GM12878 (cell line): ENCODE results near the gene GSTA4. TPM values are rescaled to one million over a fixed set of nuclear protein-coding genes. Genes with fewer than 3 reads are reported as not detected.

Source experiments
- CREB1 ChIP-seq: IDR thresholded peaks from 2 replicates; pipeline ENCODE4 v1.6.1; 2012; ENCODE audit warnings: low read depth, mild to moderate bottlenecking, inconsistent platforms
- EED ChIP-seq: sonication (generic); IDR thresholded peaks from 2 replicates; pipeline ENCODE4 v1.6.1; 2016; ENCODE audit warnings: antibody characterized with exemption, low read depth
- FOXM1 ChIP-seq: IDR thresholded peaks from 2 replicates; pipeline ENCODE4 v1.6.1; 2012; ENCODE audit warnings: low read depth, mild to moderate bottlenecking, inconsistent platforms, low read length, moderate library complexity
- IKZF2 ChIP-seq, 2 experiments: fragments of 450-650 bp; IDR thresholded peaks; 2 replicates each; pipeline ENCODE4 v1.6.1; 2017; ENCODE audit warnings: mild to moderate bottlenecking in 2 of 2, moderate library complexity in 2 of 2
- IRF5 ChIP-seq: fragments of 450-650 bp; IDR thresholded peaks from 2 replicates; pipeline ENCODE4 v1.6.1; 2017; ENCODE audit warnings: borderline replicate concordance
- MEF2A ChIP-seq: IDR thresholded peaks from 2 replicates; pipeline ENCODE4 v1.6.1; 2011; ENCODE audit warnings: low read depth, mild to moderate bottlenecking, low read length, moderate library complexity; ENCODE audit not compliant: insufficient read depth
- MEF2B ChIP-seq: fragments of 450-650 bp; IDR thresholded peaks from 2 replicates; pipeline ENCODE4 v1.6.1; 2018; ENCODE audit warnings: mild to moderate bottlenecking, moderate library complexity; ENCODE audit not compliant: partially characterized antibody, poor library complexity, severe bottlenecking
- MTA2 ChIP-seq: fragments of 450-650 bp; IDR thresholded peaks from 2 replicates; pipeline ENCODE4 v1.6.1; 2016; ENCODE audit warnings: low read depth, mild to moderate bottlenecking, moderate library complexity
- MYC ChIP-seq: IDR thresholded peaks from 2 replicates; pipeline ENCODE4 v1.6.1; 2011; ENCODE audit warnings: mild to moderate bottlenecking, low read length, moderate library complexity, inconsistent platforms; ENCODE audit not compliant: insufficient read depth, insufficient replicate concordance, insufficient read length, severe bottlenecking
- NRF1 ChIP-seq: conservative IDR thresholded peaks from 2 replicates; pipeline ENCODE4 v1.6.1; 2011; ENCODE audit warnings: mild to moderate bottlenecking, low read depth, low read length, improper control_type of control experiment
- SIN3A ChIP-seq: IDR thresholded peaks from 2 replicates; pipeline ENCODE4 v1.6.1; 2012; ENCODE audit warnings: low read depth, low read length, improper control_type of control experiment
- SKIL ChIP-seq: fragments of 450-650 bp; IDR thresholded peaks from 2 replicates; pipeline ENCODE4 v1.6.1; 2017; ENCODE audit warnings: mild to moderate bottlenecking, low read depth, inconsistent platforms; ENCODE audit not compliant: poor library complexity, severe bottlenecking
- SMAD1 ChIP-seq: fragments of 450-650 bp; IDR thresholded peaks from 2 replicates; pipeline ENCODE4 v1.6.1; 2018; ENCODE audit warnings: mild to moderate bottlenecking, low read depth; ENCODE audit not compliant: partially characterized antibody
- SREBF1 ChIP-seq: IDR thresholded peaks from 2 replicates; pipeline ENCODE4 v1.6.1; 2012; ENCODE audit warnings: mild to moderate bottlenecking, low read length
- TCF3 ChIP-seq: IDR thresholded peaks from 2 replicates; pipeline ENCODE4 v1.6.1; 2012; ENCODE audit warnings: low read depth, mild to moderate bottlenecking, low read length, borderline replicate concordance; ENCODE audit not compliant: insufficient read depth
- ZNF207 ChIP-seq: fragments of 450-650 bp; IDR thresholded peaks from 2 replicates; pipeline ENCODE4 v1.6.1; 2014; ENCODE audit warnings: antibody characterized with exemption, mild to moderate bottlenecking, borderline replicate concordance
- ZNF687 ChIP-seq: fragments of 450-650 bp; IDR thresholded peaks from 2 replicates; pipeline ENCODE4 v1.6.1; 2017; ENCODE audit warnings: mild to moderate bottlenecking, moderate library complexity
- polyA plus RNA-seq, 11 experiments: library from polyadenylated mRNA; depleted of rRNA in 4 of 11; unstranded in 6 of 11; stranded (reverse) in 5 of 11; fragments of >200 nt; fragmentation: Nextera tagmentation in 4 of 11; fragmentation: Illumina TruSeq in 1 of 11; extraction: Ambion mirVana in 4 of 11; extraction: Trizol in 1 of 11; gene quantifications; 1 replicate in 1 of 11; 2 replicates in 10 of 11; pipeline versions ENCODE4 v1.2.1 to v1.2.3, GENCODE V29; 2011 to 2016; ENCODE audit warnings: inconsistent platforms in 2 of 11, missing spikeins in 2 of 11, low read depth in 1 of 11
- total RNA-seq, 4 experiments: library from RNA; depleted of rRNA in 3 of 4; stranded (reverse); fragments of >200 nt in 3 of 4; fragmentation: Illumina TruSeq in 1 of 4; extraction: Trizol in 1 of 4; gene quantifications; 2 replicates each; pipeline versions ENCODE4 v1.2.1 to v1.2.3, GENCODE V29; 2013 to 2021
- TF ChIP-seq, protein P1 (sequence below): fragments of 450-650 bp; IDR thresholded peaks from 2 replicates; pipeline ENCODE4 v1.6.1; 2016; ENCODE audit warnings: mild to moderate bottlenecking

Gene GSTA4
- total and polyA plus RNA-seq, 10 of the 15 experiments (the other 5 are each of a cell fraction or from before 2014, with no cell fraction given): 1.9 to 9.7 (median 4.4) TPM

DNA sequence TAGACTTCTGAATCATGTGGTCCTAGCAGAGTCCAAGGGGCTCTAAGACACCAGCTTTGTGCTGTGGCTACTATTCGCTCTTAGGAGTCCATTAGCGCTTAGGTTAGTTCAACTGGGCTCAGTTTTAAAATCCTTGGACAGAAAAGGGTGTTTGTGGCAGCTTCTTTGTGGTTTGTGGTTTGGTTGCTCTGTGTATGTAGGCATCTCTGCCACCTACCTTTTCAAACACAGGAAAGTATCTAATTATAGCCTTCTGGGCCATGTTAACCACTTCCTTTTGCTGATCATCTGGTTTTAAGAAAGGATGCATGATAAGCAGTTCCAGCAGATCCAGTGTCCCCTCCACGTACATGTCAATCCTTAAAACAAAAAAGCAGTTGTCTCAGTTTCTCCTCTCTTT, 10.8 kb downstream of the GSTA4 start (continued):
- TF ChIP-seq, protein P1, sequence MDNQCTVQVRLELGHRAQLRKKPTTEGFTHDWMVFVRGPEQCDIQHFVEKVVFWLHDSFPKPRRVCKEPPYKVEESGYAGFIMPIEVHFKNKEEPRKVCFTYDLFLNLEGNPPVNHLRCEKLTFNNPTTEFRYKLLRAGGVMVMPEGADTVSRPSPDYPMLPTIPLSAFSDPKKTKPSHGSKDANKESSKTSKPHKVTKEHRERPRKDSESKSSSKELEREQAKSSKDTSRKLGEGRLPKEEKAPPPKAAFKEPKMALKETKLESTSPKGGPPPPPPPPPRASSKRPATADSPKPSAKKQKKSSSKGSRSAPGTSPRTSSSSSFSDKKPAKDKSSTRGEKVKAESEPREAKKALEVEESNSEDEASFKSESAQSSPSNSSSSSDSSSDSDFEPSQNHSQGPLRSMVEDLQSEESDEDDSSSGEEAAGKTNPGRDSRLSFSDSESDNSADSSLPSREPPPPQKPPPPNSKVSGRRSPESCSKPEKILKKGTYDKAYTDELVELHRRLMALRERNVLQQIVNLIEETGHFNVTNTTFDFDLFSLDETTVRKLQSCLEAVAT: 0 out of 2 replicates have a peak, but pooled peaks have one; percentile 25
- TF ChIP-seq SMAD1 (no peak), MYC (no peak), ZNF687 (no peak), ZNF207 (no peak), MTA2 (peak; percentile 20; the same call in 1 of the 2 replicates), MEF2A (0 out of 2 replicates have a peak, but pooled peaks have one; percentile 24), IRF5 (no peak), SKIL (no peak), TCF3 (no peak), EED (0 out of 2 replicates have a peak, but pooled peaks have one; percentile 50), MEF2B (peak; percentile 50), NRF1 (no peak), SIN3A (no peak), SREBF1 (no peak), CREB1 (no peak), IKZF2 (IDR thresholded peaks at IDR 0.05) (peak; percentile 35 to 50; a peak in 2 of 4 replicates), FOXM1 (no peak)
